Hepatocyte (in vitro differentiated cells): ENCODE results near the gene RASA1. TPM values are rescaled to one million over a fixed set of nuclear protein-coding genes. Genes with fewer than 3 reads are reported as not detected.
"Not testable (repeated sequence)": the region's sequence is repeated elsewhere in the genome, so short reads cannot be mapped to it uniquely, and the experiment has no call there.

Experiments
- DNase-seq: peaks from one replicate; pipeline ENCODE4 v3.0.0-alpha.2; 2016; ENCODE audit warnings: low spot score
- H2AFZ ChIP-seq: fragments of 200-600 bp; sonication (generic); 2 replicates; pipeline ENCODE4 v1.6.0; 2016; ENCODE audit warnings: antibody characterized with exemption, mild to moderate bottlenecking
- H3K27ac ChIP-seq: fragments of 200-600 bp; sonication (generic); 2 replicates; pipeline ENCODE4 v1.5.1; 2016; ENCODE audit warnings: mild to moderate bottlenecking
- H3K27me3 ChIP-seq: fragments of 200-600 bp; sonication (generic); 2 replicates; pipeline ENCODE4 v1.6.1; 2016
- H3K36me3 ChIP-seq: fragments of 200-600 bp; sonication (generic); replicated peaks from 2 replicates; pipeline ENCODE4 v1.5.1; 2016; ENCODE audit warnings: low read depth; ENCODE audit not compliant: insufficient read depth
- H3K4me1 ChIP-seq: fragments of 200-600 bp; sonication (generic); 2 replicates; pipeline ENCODE4 v1.5.1; 2016; ENCODE audit warnings: mild to moderate bottlenecking, moderate library complexity; ENCODE audit not compliant: insufficient read depth
- H3K4me2 ChIP-seq: fragments of 200-600 bp; sonication (generic); 2 replicates; pipeline ENCODE4 v1.6.0; 2016
- H3K4me3 ChIP-seq: fragments of 200-600 bp; sonication (generic); 2 replicates; pipeline ENCODE4 v1.5.1; 2016; ENCODE audit warnings: mild to moderate bottlenecking
- H3K79me2 ChIP-seq: fragments of 200-600 bp; sonication (generic); 2 replicates; pipeline ENCODE4 v1.6.0; 2017; ENCODE audit warnings: mild to moderate bottlenecking
- H3K9me2 ChIP-seq: fragments of 200-600 bp; sonication (generic); replicated peaks from 2 replicates; pipeline ENCODE4 v1.6.0; 2017; ENCODE audit warnings: mild to moderate bottlenecking; ENCODE audit not compliant: insufficient read depth
- H3K9me3 ChIP-seq: fragments of 200-600 bp; sonication (generic); 2 replicates; pipeline ENCODE4 v1.5.1; 2016; ENCODE audit warnings: low read depth, mild to moderate bottlenecking
- H4K20me1 ChIP-seq: fragments of 200-600 bp; sonication (generic); 2 replicates; pipeline ENCODE4 v1.6.0; 2016; ENCODE audit warnings: mild to moderate bottlenecking; ENCODE audit not compliant: insufficient read depth, poor library complexity, severe bottlenecking
- CTCF ChIP-seq: fragments of 200-600 bp; sonication (generic); IDR thresholded peaks from 2 replicates; pipeline ENCODE4 v1.5.1; 2016; ENCODE audit warnings: antibody characterized with exemption, mild to moderate bottlenecking; ENCODE audit not compliant: poor library complexity
- EZH2 ChIP-seq: fragments of 200-600 bp; sonication (generic); IDR thresholded peaks from 2 replicates; pipeline ENCODE4 v1.6.1; 2016; ENCODE audit warnings: antibody characterized with exemption, mild to moderate bottlenecking, borderline replicate concordance
- EZH2phosphoT487 ChIP-seq: fragments of 200-600 bp; sonication (generic); IDR thresholded peaks from one replicate; pipeline ENCODE4 v1.6.1; 2018; ENCODE audit warnings: antibody characterized with exemption, mild to moderate bottlenecking, low read depth, moderate library complexity; ENCODE audit not compliant: unreplicated experiment, severe bottlenecking
- WGBS: methylation state at CpG from one replicate; pipeline ENCODE4 v1.1.6; 2016; ENCODE audit warnings: low lambda C conversion rate; ENCODE audit errors: missing lambda C conversion rate; 5-methylcytosine and 5-hydroxymethylcytosine counted together
- polyA plus RNA-seq: library from polyadenylated mRNA; unstranded; fragments of >200 nt; fragmentation: Nextera tagmentation; extraction: Ambion mirVana; gene quantifications from 2 replicates; pipeline ENCODE4 v1.2.1, GENCODE V29; 2016
- total RNA-seq: library from RNA; depleted of rRNA; stranded (reverse); fragments of >200 nt; gene quantifications from 2 replicates; pipeline ENCODE4 v1.2.3, GENCODE V29; 2014

The RASA1 gene
- total and polyA plus RNA-seq, 2 experiments from 2014 or later = 13.7 to 33.5 TPM

DNA sequence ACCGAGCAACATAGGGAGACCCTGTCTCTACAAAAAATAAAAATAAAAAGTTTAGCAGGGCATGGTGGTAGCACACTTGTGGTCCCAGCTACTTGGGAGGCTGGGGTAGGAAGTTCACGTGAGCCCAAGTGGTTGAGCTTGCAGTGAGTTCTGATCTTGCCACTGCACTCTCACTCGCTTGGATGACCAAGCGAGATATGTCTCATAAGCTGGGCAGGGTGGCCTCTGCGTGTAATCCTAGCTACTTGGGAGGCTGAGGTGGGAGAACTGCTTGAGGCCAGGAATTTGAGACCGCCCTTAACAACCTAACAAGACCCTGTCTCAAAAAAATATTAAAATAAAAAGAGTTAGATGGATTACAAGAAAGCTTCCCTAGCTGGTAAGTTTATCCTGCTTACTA, 32.5 kb downstream of the RASA1 start:
- no peak for TF ChIP-seq CTCF
- no peak for TF ChIP-seq EZH2phosphoT487
- TF ChIP-seq EZH2 = no peak
- WGBS = 95% methylated on average over 6 of the region's 6 CpGs
- H3K36me3 ChIP-seq = no peaks in the 10 kb centered on the region
- peaks cover 81% of the 10 kb centered on the region for H3K79me2 ChIP-seq
- H3K9me2 ChIP-seq = no peaks in the 10 kb centered on the region
- H2AFZ ChIP-seq = no peak overlapping the region
- DNase-seq = no peak
- H3K9me3 ChIP-seq = no peaks in the 10 kb centered on the region
- H3K4me2 ChIP-seq = no peak overlapping the region
- H3K27ac ChIP-seq = no peak overlapping the region
- H3K4me1 ChIP-seq = no peaks in the 10 kb centered on the region
- no peak overlapping the region for H3K4me3 ChIP-seq
- peaks cover 21% of the 10 kb centered on the region for H4K20me1 ChIP-seq
- H3K27me3 ChIP-seq = no peaks in the 10 kb centered on the region

GRCh38 chr5:87300744-87301143, 33.1 kb downstream of the RASA1 start:
- H3K4me1 ChIP-seq = no peaks in the 10 kb centered on the region
- no peaks in the 10 kb centered on the region for H3K27me3 ChIP-seq
- H3K79me2 ChIP-seq = peaks cover 81% of the 10 kb centered on the region
- H3K27ac ChIP-seq = no peak overlapping the region
- no peaks in the 10 kb centered on the region for H3K9me2 ChIP-seq
- no peak overlapping the region for H3K4me2 ChIP-seq
- DNase-seq = peak; percentile 50
- no peak overlapping the region for H2AFZ ChIP-seq
- no peaks in the 10 kb centered on the region for H3K9me3 ChIP-seq
- H3K4me3 ChIP-seq = no peak overlapping the region
- TF ChIP-seq EZH2phosphoT487 = no peak
- no peak for TF ChIP-seq EZH2
- no peak for TF ChIP-seq CTCF
- H4K20me1 ChIP-seq = peaks cover 18% of the 10 kb centered on the region
- H3K36me3 ChIP-seq = peaks cover 4% of the 10 kb centered on the region
- WGBS = 87% methylated on average over 2 of the region's 2 CpGs

DNA sequence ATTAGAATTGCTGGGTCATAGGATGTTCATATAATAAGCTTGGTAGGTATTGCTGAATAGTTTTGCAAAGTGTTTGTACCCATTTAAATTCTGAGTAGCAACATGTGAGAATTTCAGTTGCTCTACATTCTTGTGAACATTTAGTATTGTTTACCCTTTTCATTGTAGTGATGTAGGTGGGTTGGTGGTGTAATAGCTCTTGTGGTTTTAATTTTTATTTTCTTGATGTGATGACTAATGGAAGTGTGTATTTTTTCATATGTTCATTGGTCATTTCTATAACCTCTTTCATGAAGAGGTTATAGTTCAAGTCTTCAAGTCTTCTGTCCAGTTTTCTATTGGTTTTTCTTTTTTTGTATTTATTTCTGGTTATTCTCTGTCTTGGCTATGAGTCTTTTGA, 34.4 kb downstream of the RASA1 start:
- Histone ChIP-seq H3K36me3 (peaks cover 8% of the 10 kb centered on the region), H3K27me3 (no peaks in the 10 kb centered on the region), H2AFZ (no peak overlapping the region), H3K4me2 (no peak overlapping the region), H3K9me3 (no peaks in the 10 kb centered on the region), H4K20me1 (peaks cover 17% of the 10 kb centered on the region), H3K27ac (no peak overlapping the region), H3K79me2 (peaks cover 81% of the 10 kb centered on the region), H3K4me3 (no peak overlapping the region), H3K9me2 (no peaks in the 10 kb centered on the region), H3K4me1 (no peaks in the 10 kb centered on the region)
- DNase-seq = no peak
- TF ChIP-seq CTCF (no peak), EZH2phosphoT487 (no peak), EZH2 (no peak)

- H3K27ac ChIP-seq = no peak overlapping the region
- no peak for DNase-seq
- WGBS = 97% methylated on average over 2 of the region's 2 CpGs
- no peaks in the 10 kb centered on the region for H3K27me3 ChIP-seq
- no peaks in the 10 kb centered on the region for H3K9me3 ChIP-seq
- H3K36me3 ChIP-seq = peaks cover 8% of the 10 kb centered on the region
- peaks cover 83% of the 10 kb centered on the region for H3K79me2 ChIP-seq
- H3K9me2 ChIP-seq = no peaks in the 10 kb centered on the region
- TF ChIP-seq EZH2 (no peak), EZH2phosphoT487 (no peak), CTCF (no peak)
- H2AFZ ChIP-seq = no peak overlapping the region
- peaks cover 20% of the 10 kb centered on the region for H4K20me1 ChIP-seq
- H3K4me3 ChIP-seq = no peak overlapping the region
- no peak overlapping the region for H3K4me2 ChIP-seq
- peaks cover 7% of the 10 kb centered on the region for H3K4me1 ChIP-seq
These were observed 35.6 kb downstream of the RASA1 start for GRCh38 chr5:87303324-87303723.

DNA sequence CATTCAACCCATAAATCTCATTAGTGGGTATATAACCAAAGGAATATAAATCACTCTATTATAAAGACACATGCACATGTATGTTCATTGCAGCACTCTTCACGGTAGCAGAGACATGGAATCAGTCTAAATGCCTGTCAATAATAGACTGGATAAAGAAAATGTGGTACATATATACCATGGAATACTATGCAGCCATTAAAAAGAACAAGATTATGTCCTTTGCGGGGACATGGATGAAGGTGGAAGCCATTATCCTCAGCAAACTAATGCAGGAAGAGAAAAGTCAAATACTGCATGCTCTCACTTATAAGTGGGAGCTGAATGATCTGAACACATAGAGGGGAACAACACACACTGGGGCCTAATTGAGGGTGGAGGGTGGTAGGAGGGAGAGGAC, 38.4 kb downstream of the RASA1 start:
- WGBS = 98% methylated on average over 2 of the region's 2 CpGs
- H2AFZ ChIP-seq, H3K9me2 ChIP-seq, H3K27ac ChIP-seq, H3K4me1 ChIP-seq, DNase-seq, H3K36me3 ChIP-seq, H3K9me3 ChIP-seq, H3K27me3 ChIP-seq, H3K4me2 ChIP-seq, H3K4me3 ChIP-seq: not testable (repeated sequence)
- peaks cover 14% of the 10 kb centered on the region for H4K20me1 ChIP-seq
- H3K79me2 ChIP-seq = peaks cover 83% of the 10 kb centered on the region
